Measurements from ENCODE around the gene GAPDH. TPM values are rescaled to one million over a fixed set of nuclear protein-coding genes. Genes with fewer than 3 reads are reported as not detected.
A peak's percentile ranks its signal among the peaks of the same experiment; 100 is the strongest.

GAPDH gene
- total RNA-seq, 1 donor from 2014 or later: 5,930 TPM

- no peak for DNase-seq (ENCODE audit: low read depth)
Measured at GRCh38 chr12:6529291-6529737, 5.0 kb upstream of the GAPDH start.

- no peak for DNase-seq (ENCODE audit: low read depth)
Measured at GRCh38 chr12:6530576-6531260, 3.6 kb upstream of the GAPDH start.

- DNase-seq (ENCODE audit: low read depth): peak; percentile 98
Measured at GRCh38 chr12:6532051-6532926, 2.0 kb upstream of the GAPDH start.

- peak; percentile 59 for DNase-seq (ENCODE audit: low read depth)
Measured at GRCh38 chr12:6532927-6533652, 1.2 kb upstream of the GAPDH start.

- no peak for DNase-seq (ENCODE audit: low read depth)
Measured at GRCh38 chr12:6533653-6533922, 729 bp upstream of the GAPDH start.

GRCh38 chr12:6534695-6534944 lies 303 bp downstream of the GAPDH start:
- no peak for DNase-seq (ENCODE audit: low read depth)

GRCh38 chr12:6534945-6535696 lies 804 bp downstream of the GAPDH start:
- DNase-seq (ENCODE audit: low read depth): peak; percentile 35

GRCh38 chr12:6535697-6535946 lies 1.3 kb downstream of the GAPDH start:
- DNase-seq (ENCODE audit: low read depth): no peak

GRCh38 chr12:6535960-6536847 lies 1.9 kb downstream of the GAPDH start:
- no peak for DNase-seq (ENCODE audit: low read depth)

GRCh38 chr12:6536894-6537579 lies 2.7 kb downstream of the GAPDH start:
- no peak for DNase-seq (ENCODE audit: low read depth)

- DNase-seq (ENCODE audit: low read depth): peak; percentile 67
Measured at GRCh38 chr12:6537580-6538419, 3.5 kb downstream of the GAPDH start.

GRCh38 chr12:6538420-6539313 lies 4.3 kb downstream of the GAPDH start:
- DNase-seq (ENCODE audit: low read depth): no peak

GRCh38 chr12:6539314-6539682 lies 5.0 kb downstream of the GAPDH start:
- no peak for DNase-seq (ENCODE audit: low read depth)

- no peak for DNase-seq (ENCODE audit: low read depth)
Measured at GRCh38 chr12:6539707-6540134, 5.4 kb downstream of the GAPDH start.

- DNase-seq (ENCODE audit: low read depth): peak; percentile 71
Measured at GRCh38 chr12:6540181-6540877, 6.0 kb downstream of the GAPDH start.

GRCh38 chr12:6541371-6542165 lies 7.3 kb downstream of the GAPDH start:
- DNase-seq (ENCODE audit: low read depth): no peak

GRCh38 chr12:6542209-6543009 lies 8.1 kb downstream of the GAPDH start:
- no peak for DNase-seq (ENCODE audit: low read depth)
